ENCODE data around the gene CPT1C. TPM values are rescaled to one million over a fixed set of nuclear protein-coding genes. Genes with fewer than 3 reads are reported as not detected.
A peak's percentile ranks its signal among the peaks of the same experiment; 100 is the strongest.

Gene CPT1C
- total and polyA plus RNA-seq, 2 of the 8 experiments (the other 6 are each of a cell fraction or from before 2014, with no cell fraction given): 79.6 to 91.8 TPM

DNA sequence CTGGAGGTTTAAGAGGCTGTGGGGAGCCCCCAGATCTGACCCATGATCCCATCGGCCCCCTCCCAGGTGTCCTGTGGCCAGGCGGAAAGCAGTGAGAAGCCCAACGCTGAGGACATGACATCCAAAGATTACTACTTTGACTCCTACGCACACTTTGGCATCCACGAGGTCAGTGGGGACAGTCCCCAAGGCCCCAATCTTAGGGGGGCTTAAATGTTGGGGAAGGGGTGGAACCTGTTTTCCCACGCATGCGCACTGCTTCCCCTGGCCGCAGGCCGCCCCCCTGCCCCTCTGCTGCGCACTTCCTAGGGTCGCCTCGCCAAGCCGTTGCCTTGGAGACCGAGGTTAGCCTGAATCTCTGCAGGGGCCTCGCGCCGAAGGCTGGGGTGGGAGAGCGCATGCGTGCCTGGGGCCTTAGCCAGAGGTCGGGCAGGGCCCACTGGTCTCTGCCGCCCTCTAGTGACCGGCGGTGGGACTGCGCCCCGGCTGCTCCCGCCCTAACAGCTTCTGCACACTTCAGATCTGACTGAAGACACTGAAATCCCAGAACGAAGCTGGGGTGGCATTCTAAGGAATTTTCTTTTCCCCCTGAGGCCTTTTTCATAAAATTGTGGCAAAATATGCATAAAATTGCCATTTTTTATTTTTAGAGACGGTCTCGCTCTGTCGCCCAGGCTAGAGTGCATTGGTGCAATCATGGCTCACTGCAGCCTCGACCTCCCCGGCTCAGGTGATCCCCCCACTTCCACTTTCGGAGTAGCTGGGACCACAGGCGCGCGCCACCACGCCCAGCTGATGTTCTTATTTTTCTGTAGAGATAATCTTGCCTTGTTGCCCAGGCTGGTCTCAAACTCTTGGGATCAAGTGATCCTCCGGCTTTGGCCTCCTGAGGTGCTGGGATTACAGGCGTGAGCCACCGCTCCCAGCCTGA, 10.2 kb upstream of the CPT1C start (continued):
- TF ChIP-seq, protein P1, sequence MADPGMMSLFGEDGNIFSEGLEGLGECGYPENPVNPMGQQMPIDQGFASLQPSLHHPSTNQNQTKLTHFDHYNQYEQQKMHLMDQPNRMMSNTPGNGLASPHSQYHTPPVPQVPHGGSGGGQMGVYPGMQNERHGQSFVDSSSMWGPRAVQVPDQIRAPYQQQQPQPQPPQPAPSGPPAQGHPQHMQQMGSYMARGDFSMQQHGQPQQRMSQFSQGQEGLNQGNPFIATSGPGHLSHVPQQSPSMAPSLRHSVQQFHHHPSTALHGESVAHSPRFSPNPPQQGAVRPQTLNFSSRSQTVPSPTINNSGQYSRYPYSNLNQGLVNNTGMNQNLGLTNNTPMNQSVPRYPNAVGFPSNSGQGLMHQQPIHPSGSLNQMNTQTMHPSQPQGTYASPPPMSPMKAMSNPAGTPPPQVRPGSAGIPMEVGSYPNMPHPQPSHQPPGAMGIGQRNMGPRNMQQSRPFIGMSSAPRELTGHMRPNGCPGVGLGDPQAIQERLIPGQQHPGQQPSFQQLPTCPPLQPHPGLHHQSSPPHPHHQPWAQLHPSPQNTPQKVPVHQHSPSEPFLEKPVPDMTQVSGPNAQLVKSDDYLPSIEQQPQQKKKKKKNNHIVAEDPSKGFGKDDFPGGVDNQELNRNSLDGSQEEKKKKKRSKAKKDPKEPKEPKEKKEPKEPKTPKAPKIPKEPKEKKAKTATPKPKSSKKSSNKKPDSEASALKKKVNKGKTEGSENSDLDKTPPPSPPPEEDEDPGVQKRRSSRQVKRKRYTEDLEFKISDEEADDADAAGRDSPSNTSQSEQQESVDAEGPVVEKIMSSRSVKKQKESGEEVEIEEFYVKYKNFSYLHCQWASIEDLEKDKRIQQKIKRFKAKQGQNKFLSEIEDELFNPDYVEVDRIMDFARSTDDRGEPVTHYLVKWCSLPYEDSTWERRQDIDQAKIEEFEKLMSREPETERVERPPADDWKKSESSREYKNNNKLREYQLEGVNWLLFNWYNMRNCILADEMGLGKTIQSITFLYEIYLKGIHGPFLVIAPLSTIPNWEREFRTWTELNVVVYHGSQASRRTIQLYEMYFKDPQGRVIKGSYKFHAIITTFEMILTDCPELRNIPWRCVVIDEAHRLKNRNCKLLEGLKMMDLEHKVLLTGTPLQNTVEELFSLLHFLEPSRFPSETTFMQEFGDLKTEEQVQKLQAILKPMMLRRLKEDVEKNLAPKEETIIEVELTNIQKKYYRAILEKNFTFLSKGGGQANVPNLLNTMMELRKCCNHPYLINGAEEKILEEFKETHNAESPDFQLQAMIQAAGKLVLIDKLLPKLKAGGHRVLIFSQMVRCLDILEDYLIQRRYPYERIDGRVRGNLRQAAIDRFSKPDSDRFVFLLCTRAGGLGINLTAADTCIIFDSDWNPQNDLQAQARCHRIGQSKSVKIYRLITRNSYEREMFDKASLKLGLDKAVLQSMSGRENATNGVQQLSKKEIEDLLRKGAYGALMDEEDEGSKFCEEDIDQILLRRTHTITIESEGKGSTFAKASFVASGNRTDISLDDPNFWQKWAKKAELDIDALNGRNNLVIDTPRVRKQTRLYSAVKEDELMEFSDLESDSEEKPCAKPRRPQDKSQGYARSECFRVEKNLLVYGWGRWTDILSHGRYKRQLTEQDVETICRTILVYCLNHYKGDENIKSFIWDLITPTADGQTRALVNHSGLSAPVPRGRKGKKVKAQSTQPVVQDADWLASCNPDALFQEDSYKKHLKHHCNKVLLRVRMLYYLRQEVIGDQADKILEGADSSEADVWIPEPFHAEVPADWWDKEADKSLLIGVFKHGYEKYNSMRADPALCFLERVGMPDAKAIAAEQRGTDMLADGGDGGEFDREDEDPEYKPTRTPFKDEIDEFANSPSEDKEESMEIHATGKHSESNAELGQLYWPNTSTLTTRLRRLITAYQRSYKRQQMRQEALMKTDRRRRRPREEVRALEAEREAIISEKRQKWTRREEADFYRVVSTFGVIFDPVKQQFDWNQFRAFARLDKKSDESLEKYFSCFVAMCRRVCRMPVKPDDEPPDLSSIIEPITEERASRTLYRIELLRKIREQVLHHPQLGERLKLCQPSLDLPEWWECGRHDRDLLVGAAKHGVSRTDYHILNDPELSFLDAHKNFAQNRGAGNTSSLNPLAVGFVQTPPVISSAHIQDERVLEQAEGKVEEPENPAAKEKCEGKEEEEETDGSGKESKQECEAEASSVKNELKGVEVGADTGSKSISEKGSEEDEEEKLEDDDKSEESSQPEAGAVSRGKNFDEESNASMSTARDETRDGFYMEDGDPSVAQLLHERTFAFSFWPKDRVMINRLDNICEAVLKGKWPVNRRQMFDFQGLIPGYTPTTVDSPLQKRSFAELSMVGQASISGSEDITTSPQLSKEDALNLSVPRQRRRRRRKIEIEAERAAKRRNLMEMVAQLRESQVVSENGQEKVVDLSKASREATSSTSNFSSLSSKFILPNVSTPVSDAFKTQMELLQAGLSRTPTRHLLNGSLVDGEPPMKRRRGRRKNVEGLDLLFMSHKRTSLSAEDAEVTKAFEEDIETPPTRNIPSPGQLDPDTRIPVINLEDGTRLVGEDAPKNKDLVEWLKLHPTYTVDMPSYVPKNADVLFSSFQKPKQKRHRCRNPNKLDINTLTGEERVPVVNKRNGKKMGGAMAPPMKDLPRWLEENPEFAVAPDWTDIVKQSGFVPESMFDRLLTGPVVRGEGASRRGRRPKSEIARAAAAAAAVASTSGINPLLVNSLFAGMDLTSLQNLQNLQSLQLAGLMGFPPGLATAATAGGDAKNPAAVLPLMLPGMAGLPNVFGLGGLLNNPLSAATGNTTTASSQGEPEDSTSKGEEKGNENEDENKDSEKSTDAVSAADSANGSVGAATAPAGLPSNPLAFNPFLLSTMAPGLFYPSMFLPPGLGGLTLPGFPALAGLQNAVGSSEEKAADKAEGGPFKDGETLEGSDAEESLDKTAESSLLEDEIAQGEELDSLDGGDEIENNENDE (IDR thresholded peaks at IDR 0.05; ENCODE audit: insufficient replicate concordance, low read length): no peak
- TF ChIP-seq CHD2 (IDR thresholded peaks at IDR 0.05; ENCODE audit: low read length) (no peak), SP4 (IDR thresholded peaks at IDR 0.05; ENCODE audit: low read length) (no peak), GABPA (IDR thresholded peaks at IDR 0.05; ENCODE audit: borderline replicate concordance, insufficient read depth, low read length) (no peak), RNF2 (IDR thresholded peaks at IDR 0.05; ENCODE audit: borderline replicate concordance, low read depth, low read length, missing control alignments, poor library complexity, severe bottlenecking) (no peak), RBBP5 (IDR thresholded peaks at IDR 0.05; ENCODE audit: borderline replicate concordance, low read depth, low read length) (no peak), SP2 (IDR thresholded peaks at IDR 0.05; ENCODE audit: low read length) (no peak), POLR2AphosphoS5 (IDR thresholded peaks at IDR 0.05; ENCODE audit: low read depth, low read length) (peak; percentile 77; the same call in 1 of the 2 replicates), EZH2 (IDR thresholded peaks at IDR 0.05; ENCODE audit: low read depth, low read length, severe bottlenecking) (no peak)

Data from H1 (cell line).